NCI-H146 treated with DMSO at 0.1 percent for 48 hours (cell line): Measurements from ENCODE around the gene ABLIM3.

Source experiments
- DNase-seq: peaks from one replicate; lab custom pipeline; 2025; ENCODE audit not compliant: unreplicated experiment; lab: John Stamatoyannopoulos, UW

The ABLIM3 gene

DNA sequence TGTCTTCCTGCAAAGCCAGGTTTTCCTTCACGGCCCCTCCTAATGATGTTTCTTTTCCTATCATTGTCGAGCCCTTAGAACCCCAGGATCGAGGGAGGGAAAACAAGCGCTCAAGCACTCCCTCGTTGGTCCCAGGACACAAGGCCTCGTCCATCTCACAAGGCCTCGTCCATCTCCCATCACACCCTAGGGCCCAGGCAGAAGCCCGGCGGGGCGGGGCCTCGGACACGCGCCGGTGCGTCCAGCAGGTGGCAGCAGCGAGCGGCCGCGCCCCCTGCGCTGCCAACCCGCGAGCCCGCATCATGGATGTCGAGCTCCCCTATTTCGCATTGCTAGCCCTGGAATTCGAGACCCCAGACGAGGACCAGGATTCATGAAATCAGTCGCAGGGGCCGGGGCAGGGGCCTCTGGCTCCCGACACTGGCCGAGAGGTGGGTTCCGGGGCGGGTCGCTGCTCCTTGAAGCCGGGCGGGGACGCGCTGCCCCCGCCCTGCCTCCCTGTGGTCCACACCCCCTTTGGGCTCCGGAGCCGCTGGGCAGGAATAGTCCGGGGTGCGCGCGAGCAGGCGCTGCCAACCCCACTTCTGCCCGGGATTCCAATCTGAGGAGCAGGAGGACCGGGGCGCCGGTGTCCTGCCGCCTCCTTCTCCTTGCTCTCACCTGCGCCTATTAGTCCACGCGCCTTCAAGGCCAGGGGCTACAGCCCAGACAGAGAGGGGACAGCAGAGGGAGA is at the start of gene ABLIM3:
TSS of gene ABLIM3 (plus strand) at position 270 of the 733 bp plus-strand sequence. CDS start 603 bp downstream, outside the sequence.
- no peak for DNase-seq

DNA sequence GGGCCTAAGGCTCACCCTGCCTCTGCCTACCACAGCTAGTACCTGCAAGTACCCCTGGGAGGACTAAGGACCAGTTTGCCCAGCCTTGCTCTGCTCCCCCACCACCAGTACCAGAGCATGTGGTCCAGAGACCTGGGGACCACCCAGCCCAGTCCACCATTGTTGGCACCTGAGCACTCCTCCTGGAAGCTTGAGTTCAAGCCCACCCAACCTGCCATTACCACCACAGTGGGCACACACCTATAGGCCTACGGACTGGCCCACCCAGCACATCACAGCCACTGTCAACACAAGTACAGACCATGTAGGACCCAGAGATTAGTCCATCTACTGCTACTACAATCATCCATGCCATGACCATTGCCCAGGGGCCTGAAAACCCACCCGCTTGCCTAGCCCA is 47.7 kb upstream of the ABLIM3 start:
- no peak for DNase-seq

DNA sequence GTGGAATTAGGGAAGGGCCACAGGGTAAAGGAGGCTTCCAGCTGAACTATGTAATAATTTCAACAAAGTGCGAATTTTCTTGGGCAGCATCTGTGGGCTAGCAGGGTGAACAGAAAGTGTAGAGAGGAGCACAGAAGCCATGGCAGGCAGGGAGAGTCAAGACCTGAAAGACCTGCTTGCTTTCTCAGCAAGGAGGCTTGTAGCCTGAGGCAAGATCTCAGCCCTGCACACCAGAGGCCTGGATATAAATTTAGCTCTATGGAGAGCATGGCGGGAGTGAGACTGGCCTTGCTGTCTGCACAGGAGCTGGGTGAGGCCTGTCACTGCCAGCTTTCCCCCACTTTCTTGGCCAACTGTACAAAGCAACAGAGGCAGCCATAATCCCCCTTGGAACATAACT is 46.3 kb upstream of the ABLIM3 start:
- DNase-seq: no peak

DNA sequence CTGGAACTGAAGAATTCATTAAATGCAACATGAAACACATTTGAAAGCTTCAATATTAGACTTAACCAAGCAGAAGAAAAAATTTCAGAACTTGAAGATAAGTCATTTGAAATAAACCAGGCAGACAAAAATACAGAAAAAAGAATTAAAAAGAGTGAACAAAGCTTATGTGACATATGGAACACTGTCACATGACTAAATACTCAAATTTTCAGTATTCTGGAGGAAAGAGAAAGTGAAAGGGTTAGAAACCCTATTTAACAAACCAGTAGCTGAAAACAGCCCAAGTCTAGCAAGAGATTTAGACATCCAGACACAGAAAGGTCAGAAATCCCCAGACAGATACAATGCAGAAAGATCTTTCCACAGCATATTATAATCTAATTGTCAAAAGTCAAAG is 41.4 kb upstream of the ABLIM3 start:
- no peak for DNase-seq

DNA sequence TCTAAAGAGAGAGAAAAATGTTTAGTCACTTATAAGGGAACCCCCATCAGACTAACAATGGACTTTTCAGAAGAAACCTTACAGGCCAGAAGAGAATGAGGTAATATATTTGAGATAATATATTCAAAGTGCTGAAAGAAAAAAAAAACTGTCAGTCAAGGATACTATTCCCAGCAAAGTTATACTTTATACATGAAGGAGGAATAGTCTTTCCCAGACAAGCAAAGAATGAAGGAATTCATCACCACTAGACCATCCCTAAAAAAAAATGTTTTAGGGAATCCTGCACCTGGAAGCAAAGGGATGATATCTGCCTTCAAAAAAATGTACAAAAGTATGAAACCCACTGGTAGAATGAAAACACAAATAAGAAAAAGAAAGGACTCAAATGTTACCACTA is 41.0 kb upstream of the ABLIM3 start:
- DNase-seq: no peak

DNA sequence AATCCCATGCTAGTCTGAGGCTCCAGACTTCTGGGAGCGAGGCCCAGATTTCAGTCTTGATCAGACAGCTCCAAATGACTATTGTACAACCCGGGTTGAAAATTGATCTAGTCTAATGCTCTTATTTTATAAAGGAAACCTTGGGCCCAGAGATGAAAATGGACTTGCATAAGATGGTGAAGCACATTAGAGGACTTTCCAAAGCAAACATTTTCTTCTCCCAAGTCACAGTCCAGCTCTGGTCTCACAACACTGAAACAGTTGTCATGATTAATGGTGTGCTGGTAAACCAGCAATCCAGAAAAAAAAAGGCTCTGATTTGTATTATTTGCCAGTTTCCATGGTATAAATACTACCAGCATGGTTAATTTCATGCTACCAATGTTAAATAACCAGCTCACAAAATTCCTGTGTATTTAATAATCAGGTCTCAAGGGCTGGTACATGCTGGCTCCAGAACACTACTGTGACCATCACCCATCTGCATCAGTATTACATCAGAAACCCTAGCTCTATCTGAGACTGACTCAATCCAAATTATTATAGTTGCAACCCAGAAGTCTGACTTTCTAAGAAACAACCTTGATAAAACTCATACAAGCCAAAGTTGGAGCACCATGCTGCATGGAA is 32.5 kb upstream of the ABLIM3 start:
- DNase-seq: no peak

DNA sequence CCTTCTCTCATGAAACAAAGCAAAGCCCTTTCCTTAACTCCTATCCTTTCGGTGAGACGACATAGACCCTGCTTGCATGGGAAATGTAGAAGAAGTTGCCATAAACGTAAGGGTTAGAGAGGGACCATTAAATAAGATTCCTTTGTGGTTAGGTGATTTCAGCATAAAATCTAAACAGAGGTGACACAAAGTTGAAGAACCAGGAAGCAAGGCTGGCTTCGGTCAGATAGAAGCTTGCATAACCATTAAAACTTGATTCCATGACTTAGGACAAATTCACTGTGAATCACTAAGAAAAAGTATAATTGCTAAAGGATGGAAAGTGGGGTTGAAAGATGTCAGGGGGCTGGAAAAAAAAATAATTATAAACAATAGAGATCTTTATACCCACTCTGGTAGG is 30.9 kb upstream of the ABLIM3 start:
- DNase-seq: no peak

DNA sequence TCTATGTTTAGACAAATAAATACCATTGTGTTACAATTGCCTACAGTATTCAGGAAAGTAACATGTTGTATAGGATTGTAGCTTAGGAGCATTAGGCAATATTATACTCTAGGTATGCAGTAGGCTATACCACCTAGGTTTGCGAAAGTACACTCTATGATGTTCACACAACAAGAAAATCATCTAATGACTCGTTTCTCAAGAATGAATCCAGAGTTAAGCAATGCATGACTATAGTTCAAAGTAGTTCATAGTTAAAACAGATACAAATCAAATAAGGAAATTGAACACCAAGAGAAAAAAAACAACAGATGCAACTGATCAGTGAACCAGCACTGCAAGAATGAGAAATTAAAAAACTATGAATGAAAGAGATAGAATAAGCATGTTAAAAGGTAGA is 27.6 kb upstream of the ABLIM3 start:
- no peak for DNase-seq

DNA sequence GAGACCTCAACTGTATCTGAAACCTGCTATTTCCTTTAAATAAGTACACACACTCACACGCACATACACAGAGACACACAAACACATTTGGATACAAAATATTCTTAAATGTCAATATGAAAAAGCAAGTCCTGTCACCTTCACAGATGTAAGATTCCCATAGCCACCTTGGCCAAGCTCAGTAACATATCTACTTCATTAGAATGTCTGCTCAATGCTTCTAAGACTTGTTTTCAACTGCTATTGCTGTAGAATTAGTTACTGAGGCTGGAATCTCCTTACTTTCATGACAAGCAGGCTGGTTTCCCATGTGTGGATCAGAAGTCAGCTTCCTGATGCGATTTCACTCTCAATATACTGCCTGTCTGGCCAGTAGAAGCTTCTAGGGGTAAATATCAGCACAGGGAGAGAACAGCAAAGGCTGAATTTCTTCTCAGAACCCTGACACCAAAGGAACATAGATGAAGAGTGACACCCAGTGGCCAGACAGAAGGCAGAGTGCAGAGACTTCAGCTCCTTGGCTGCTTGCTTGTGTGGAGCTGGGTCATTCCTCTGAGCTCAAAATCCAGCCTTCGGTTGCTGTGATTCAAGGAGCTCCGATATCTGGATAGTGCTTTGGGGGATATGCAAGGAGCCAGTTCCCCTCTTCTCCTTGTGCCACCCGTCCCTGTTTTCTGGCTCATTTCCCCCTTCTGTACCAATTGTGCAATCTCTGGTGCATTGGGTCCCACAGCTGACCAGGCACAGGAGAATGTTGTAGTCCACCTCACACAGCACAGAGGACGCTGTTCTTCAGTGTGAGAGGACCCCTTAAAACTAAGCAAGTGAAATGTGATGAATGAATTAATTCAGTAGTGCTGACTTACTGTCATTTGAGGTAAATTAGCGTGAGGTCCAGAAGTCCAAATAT is 26.6 kb upstream of the ABLIM3 start:
- DNase-seq: no peak

DNA sequence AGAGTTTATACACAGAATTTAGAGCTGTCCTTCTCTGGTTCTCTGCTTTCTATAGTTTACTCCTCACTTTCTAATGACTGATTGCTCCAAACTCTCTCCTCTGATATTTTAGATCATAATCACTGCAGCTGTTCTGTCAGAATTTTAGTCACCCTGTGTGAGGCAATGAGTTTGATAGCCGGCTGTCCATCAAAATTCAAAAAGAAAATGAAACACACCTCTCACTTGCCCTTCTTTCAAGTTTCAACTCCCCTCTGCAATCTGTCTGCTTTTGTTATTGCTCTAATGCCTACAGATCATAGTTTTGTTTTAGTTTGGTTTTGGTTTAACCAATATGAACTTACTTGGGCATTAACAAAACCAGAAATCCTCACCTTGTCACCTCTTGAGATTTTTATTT is 23.3 kb upstream of the ABLIM3 start:
- DNase-seq: no peak

DNA sequence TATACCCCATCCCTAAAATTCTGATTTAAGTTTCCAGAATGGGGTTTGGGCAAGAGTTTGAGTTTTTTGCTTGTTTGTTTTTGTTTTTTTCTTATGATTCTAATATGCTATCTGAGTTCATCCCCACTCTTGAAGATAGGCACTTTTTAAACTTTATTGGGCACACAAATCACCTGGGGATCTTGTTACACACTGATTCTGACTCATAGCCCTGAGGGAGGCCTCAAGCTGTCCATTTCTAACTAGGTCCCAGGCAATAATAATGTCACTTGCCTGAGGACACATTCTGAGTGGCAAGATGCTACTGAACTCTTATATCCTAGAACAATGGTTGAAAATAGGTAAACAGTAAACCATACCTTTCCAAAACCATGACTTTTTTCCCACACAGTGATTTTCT is 22.8 kb upstream of the ABLIM3 start:
- DNase-seq: no peak

DNA sequence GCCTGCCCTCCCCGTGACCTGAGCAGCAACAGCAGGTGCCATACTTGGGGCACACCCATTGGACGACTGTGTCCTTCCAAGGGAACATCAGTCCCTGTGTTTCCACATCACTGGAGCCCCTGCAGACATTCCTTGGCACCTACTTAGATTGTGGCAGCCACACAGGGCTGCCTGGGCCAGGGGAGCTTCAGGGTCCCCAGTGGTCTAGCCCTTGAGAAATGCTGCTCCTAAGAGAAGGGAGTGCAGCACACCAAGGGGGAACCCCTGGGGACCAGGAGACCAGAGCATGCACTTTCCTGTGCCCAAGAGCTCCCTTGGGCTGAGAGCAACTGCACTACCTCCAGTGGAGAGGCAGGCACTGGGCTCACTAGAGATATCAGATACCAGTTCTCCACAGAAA is 20.1 kb upstream of the ABLIM3 start:
- no peak for DNase-seq

DNA sequence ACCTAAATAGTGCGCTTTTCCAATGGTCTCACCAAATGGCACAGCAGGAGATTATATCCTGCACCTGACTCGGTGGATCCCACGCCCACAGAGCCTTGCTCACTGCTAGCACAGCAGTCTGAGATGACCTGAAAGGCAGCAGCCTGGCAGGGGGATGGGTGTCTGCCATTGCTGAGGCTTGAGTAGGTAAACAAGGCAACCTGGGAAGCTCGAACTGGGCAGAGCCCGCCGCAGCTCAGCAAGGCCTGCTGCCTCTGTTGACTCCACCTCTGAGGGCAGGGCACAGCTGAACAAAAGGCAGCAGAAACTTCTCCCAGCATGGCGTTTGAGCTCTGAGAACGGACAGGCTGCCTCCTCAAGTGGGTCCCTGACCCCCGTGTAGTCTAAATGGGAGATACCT is 18.1 kb upstream of the ABLIM3 start:
- DNase-seq: no peak

DNA sequence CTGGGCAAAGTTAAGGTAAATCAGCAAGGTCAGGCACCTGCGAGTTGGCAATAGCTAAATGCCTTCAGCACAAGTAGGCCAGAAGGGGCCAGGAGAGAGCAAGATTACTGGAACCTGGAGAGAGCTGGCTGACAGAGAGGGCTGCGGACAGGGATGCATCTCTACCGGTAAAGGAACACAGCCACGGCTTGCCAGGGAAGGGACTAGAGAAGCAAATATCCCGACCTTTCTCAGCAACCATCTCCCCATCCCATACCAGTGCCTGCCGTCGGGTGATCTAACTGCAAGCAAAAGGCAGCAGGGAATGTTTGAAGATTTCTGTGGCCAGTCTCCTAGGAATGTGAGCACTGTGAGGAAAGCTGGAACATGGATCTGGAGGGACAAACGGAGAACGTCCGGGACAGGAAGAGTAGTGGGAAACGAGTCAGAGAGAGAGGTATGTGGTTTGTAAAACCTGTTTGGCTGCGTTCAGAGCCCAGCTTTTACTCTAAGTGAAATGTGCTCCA is 15.9 kb upstream of the ABLIM3 start:
- DNase-seq: no peak

DNA sequence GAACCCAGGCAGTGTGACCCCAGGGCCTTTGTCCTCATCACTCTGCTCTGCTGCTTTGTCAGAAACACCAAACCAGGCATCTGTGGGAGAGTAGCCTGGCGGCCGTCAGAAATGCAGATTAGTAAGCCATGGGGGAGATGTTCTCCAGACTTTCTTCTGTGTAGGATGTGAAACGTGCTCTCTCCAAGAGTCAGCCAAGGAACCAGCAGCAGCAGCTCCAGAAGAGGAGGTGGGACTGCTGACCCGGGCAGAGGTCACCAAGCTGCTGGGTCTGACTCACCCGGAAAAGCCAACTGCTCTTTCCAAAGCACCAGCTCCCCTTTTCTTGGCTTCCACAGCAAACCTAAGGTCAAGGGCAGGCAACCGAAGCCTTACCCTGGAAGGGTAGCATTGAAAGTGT is 14.4 kb upstream of the ABLIM3 start:
- DNase-seq: no peak

DNA sequence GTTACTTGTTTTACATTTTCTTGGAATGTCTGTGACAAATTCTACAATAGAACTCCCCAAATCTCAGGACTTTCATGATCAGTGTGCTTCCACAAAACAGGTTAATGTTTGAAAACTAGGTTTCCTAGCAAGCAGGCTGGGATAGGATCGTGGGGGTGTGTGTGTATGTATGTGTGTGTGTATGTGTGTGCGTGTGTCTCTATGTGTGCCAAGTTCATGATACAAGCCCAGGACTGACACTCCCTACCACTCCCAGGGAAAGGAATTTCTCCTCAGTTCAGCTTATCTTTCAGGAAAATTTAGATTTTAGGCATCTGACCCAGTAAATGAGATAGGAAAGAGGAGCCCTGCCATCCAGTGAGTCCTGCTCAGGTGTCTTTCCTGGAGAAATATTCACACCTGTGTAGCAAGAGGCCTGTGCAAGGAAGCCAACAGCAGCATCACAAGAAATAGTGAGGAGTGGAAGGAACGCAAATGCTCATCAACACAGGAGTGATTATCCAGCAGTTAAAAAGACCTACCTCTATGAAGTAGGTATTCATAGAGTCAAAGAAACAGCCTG is 13.8 kb upstream of the ABLIM3 start:
- no peak for DNase-seq

DNA sequence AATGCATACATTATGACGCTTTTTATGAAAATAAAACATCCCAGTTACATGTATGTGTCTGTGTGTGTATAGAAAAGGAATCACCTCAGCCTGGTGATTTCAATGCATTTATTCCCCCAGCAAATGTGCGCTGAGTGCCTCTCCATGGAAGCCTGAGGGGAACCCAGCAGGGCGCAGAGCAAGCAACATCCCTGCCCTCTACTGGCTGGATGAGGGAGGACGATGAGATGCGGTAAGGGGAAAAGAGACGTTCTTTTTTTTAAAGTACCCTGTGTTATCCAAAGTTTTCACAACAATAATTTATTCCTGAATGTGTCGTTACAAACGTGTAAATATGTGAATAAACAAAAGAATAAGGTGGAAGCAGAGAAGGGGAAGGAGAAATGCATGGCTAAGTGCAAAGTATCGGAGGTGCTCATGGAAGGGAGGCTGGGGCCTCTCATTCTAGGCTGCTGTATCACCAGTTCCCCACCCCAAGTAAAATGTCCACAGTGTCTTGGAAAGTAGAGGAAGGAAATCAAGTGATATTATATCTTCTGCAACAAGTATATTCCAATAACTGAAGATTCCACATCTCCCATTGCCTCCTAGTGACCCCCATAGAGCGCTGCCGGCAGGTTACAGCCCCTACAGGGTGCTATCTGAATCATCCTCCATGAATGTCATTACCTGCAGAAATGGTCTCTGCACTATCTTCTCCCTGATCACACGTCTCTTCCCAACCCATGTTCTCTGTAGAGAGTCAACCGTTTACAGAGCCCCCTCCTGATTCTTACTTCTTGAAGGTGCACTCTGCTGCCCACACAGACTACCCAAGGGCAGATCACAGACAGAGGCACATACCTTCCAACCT is 13.0 kb upstream of the ABLIM3 start:
- no peak for DNase-seq

DNA sequence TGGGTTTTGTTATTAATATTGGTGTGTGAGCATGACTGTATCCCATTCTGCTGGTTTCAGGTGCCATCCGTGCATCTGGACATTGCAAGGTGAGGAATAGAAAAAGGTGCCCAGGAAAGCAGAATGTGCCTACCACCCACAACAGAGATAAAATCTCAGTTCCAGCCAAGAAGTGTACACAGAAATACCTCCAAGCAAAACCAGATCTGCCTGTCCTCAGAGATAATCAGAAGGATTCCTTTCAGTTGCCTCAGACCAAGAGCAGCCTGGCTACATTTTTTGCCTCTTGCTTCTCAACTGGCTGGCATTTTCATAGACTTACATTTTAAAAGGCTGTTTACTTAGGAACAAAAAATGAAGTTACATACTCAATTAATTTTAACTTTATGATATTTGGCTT is 12.1 kb upstream of the ABLIM3 start:
- DNase-seq: no peak

DNA sequence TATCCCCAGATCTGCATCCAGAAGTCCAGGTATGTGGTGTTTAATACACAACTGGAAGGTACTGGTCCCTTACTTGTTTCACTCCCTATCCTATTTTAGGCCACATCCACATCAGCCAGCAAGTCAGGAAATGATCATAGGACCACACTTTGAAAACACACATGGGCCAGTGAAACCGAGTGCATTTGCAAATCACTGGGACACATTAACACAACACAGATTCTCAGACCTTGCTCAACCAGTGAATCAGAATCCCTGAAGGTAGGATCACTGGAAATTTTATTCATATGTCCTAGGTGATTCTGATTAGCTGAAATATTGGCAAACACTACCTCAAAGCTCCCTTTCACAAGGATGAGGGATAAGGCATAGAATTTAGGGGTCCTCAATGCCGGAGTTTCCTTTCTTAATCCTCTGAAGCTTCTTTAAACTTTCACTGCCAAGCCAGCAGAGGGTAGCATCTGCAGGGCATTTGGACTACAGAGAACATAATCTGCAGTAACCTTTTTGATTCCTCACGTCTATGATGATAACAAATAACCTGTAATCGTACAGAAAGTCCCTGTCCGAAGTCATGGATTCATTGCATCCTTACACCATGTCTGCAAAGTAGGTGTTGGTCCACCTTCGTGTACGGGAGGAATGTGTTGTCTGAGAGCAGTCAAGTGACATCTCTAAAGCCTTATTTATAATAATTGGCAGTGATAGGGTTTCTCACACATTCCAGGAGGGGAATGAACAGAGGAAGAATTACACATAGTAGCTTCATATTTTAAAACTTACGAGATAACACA is 11.0 kb upstream of the ABLIM3 start:
- no peak for DNase-seq

DNA sequence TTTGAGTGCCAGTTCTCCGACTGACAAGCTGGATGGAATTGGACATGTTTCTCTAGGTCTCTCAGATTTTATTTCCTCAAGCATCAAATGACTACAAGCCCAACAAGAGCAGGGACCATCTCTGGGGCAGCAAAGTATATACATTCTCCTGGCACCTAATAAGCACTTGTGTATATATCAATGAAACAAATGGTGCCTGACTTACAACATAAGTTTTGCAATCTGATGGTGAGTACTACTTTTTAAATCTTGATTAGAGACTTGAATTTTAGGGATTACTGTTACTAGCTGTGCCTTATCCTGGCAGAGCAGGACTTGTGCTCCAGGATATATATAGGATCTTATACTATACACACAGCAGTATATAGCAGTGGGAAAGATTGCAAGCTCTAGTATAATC is 8.8 kb upstream of the ABLIM3 start:
- no peak for DNase-seq
